H1 (cell line): ENCODE measurements around the gene RAD51D. TPM values are rescaled to one million over a fixed set of nuclear protein-coding genes. Genes with fewer than 3 reads are reported as not detected.

Source experiments
- CTCF ChIA-PET: fragments of 300-600 bp; sonication (Branson Sonifier 250); formaldehyde crosslinking; loops from one replicate; lab custom pipeline; 2021; ENCODE audit not compliant: partially characterized antibody; lab: Charles Lee
- POLR2A ChIA-PET: fragments of 300-600 bp; sonication (Branson Sonifier 250); formaldehyde crosslinking; loops from one replicate; lab custom pipeline; 2021; ENCODE audit warnings: inconsistent platforms; ENCODE audit not compliant: partially characterized antibody; lab: Charles Lee
- DNase-seq, 2 experiments: peaks; one replicate each; pipeline versions ENCODE4 v3.0.0 to v3.0.0-alpha.2; 2010 to 2022; ENCODE audit warnings: low spot score in 2 of 2, low read depth in 1 of 2, mixed read lengths in 1 of 2
- FAIRE-seq: peaks from 2 replicates; lab custom pipeline; 2011; peaks lifted over from hg19 to GRCh38; lab: Jason Lieb, UNC
- H2AFZ ChIP-seq: 2 replicates; pipeline ENCODE4 v1.8.1; 2012; ENCODE audit warnings: low read length, inconsistent platforms
- H2AK5ac ChIP-seq: 2 replicates; pipeline ENCODE4 v1.6.1; 2013; ENCODE audit warnings: low read depth, low read length
- H2BK120ac ChIP-seq: replicated peaks from 2 replicates; pipeline ENCODE3; 2013; ENCODE audit warnings: low read depth, low read length, inconsistent platforms
- H2BK12ac ChIP-seq: 2 replicates; pipeline ENCODE4 v1.6.1; 2013; ENCODE audit warnings: low read depth, low read length
- H2BK15ac ChIP-seq: 2 replicates; pipeline ENCODE4 v1.6.1; 2013; ENCODE audit warnings: low read length
- H2BK20ac ChIP-seq: 2 replicates; pipeline ENCODE4 v1.6.1; 2013; ENCODE audit warnings: low read length
- H2BK5ac ChIP-seq: 2 replicates; pipeline ENCODE4 v1.6.1; 2013; ENCODE audit warnings: low read depth, low read length
- H3K14ac ChIP-seq: 2 replicates; pipeline ENCODE4 v1.6.1; 2013; ENCODE audit warnings: inconsistent platforms; ENCODE audit not compliant: insufficient read length
- H3K18ac ChIP-seq: 2 replicates; pipeline ENCODE4 v1.6.1; 2013; ENCODE audit warnings: low read length; ENCODE audit errors: extremely low read depth
- H3K23ac ChIP-seq: 2 replicates; pipeline ENCODE4 v1.6.1; 2013; ENCODE audit warnings: inconsistent platforms; ENCODE audit not compliant: insufficient read length
- H3K23me2 ChIP-seq: 2 replicates; pipeline ENCODE4 v1.6.1; 2013; ENCODE audit warnings: low read depth, low read length
- H3K27ac ChIP-seq: 2 replicates; pipeline ENCODE4 v1.6.1; 2011; ENCODE audit warnings: low read depth, low read length, inconsistent platforms
- H3K27me3 ChIP-seq, 4 experiments: replicated peaks in 1 of 4; 1 replicate in 1 of 4; 2 replicates in 3 of 4; pipeline versions ENCODE4 v1.6.1 to v1.8.1; 2011 to 2013; ENCODE audit warnings: low read length in 3 of 4, mild to moderate bottlenecking in 3 of 4, inconsistent platforms in 2 of 4, mixed read lengths in 2 of 4, moderate library complexity in 1 of 4; ENCODE audit not compliant: control insufficient read depth in 3 of 4, insufficient read depth in 3 of 4; ENCODE audit errors: extremely low read depth in 1 of 4
- H3K36me3 ChIP-seq, 4 experiments: 2 replicates each; pipeline versions ENCODE4 v1.6.1 to v1.8.1; 2011 to 2013; ENCODE audit warnings: mild to moderate bottlenecking in 4 of 4, low read length in 3 of 4, moderate library complexity in 2 of 4, control low read depth in 1 of 4, inconsistent platforms in 1 of 4; ENCODE audit not compliant: insufficient read depth in 4 of 4, control insufficient read depth in 2 of 4
- H3K4ac ChIP-seq: replicated peaks from 2 replicates; pipeline ENCODE3; 2013; ENCODE audit warnings: low read length, low read depth, mixed read lengths, inconsistent platforms; ENCODE audit not compliant: insufficient read length
- H3K4me1 ChIP-seq, 4 experiments: replicated peaks in 1 of 4; 1 replicate in 1 of 4; 2 replicates in 3 of 4; pipeline versions ENCODE4 v1.6.1 to v1.8.1; 2011 to 2013; ENCODE audit warnings: low read length in 3 of 4, inconsistent platforms in 2 of 4, mixed read lengths in 1 of 4; ENCODE audit not compliant: insufficient read depth in 4 of 4, control insufficient read depth in 3 of 4
- H3K4me2 ChIP-seq, 2 experiments: 2 replicates each; pipeline versions ENCODE4 v1.6.1 to v1.8.1; 2011 to 2013; ENCODE audit warnings: low read depth in 2 of 2, low read length in 2 of 2, control low read depth in 1 of 2, inconsistent platforms in 1 of 2, mild to moderate bottlenecking in 1 of 2; ENCODE audit not compliant: insufficient read depth in 1 of 2
- H3K4me3 ChIP-seq, 4 experiments: fragments of 200-600, 300-600 bp in 1 of 4; sonication (generic), shearing (Covaris generic), sonication (Bioruptor Twin) in 1 of 4; 2 replicates each; pipeline versions ENCODE4 v1.5.1 to v1.8.1; 2011 to 2016; ENCODE audit warnings: low read length in 4 of 4, low read depth in 3 of 4, control low read depth in 2 of 4, inconsistent platforms in 2 of 4, mild to moderate bottlenecking in 2 of 4, mixed read lengths in 1 of 4, moderate library complexity in 1 of 4; ENCODE audit not compliant: insufficient read depth in 2 of 4; ENCODE audit errors: extremely low read depth in 1 of 4
- H3K56ac ChIP-seq: replicated peaks from 2 replicates; pipeline ENCODE3; 2013; ENCODE audit warnings: low read depth, mild to moderate bottlenecking, mixed read lengths, low read length, inconsistent platforms; ENCODE audit not compliant: insufficient read length
- H3K79me1 ChIP-seq: 2 replicates; pipeline ENCODE4 v1.6.1; 2013; ENCODE audit warnings: low read depth, low read length, control low read depth
- H3K79me2 ChIP-seq, 2 experiments: 2 replicates each; pipeline versions ENCODE4 v1.6.1 to v1.8.1; 2012 to 2013; ENCODE audit warnings: low read length in 2 of 2, mild to moderate bottlenecking in 2 of 2, inconsistent platforms in 1 of 2; ENCODE audit not compliant: insufficient read depth in 2 of 2, control insufficient read depth in 1 of 2
- H3K9ac ChIP-seq, 4 experiments: replicated peaks in 1 of 4; 1 replicate in 1 of 4; 2 replicates in 3 of 4; pipeline versions ENCODE4 v1.6.1 to v1.8.1; 2011 to 2013; ENCODE audit warnings: low read depth in 3 of 4, low read length in 3 of 4, control low read depth in 2 of 4, mild to moderate bottlenecking in 2 of 4, moderate library complexity in 2 of 4, inconsistent platforms in 1 of 4; ENCODE audit errors: extremely low read depth in 1 of 4
- H3K9me3 ChIP-seq, 2 experiments: 2 replicates each; pipeline versions ENCODE4 v1.6.1 to v1.8.1; 2012 to 2013; ENCODE audit warnings: mild to moderate bottlenecking in 2 of 2, moderate library complexity in 2 of 2, control low read depth in 1 of 2, inconsistent platforms in 1 of 2, low read depth in 1 of 2, low read length in 1 of 2, mixed read lengths in 1 of 2; ENCODE audit not compliant: insufficient read depth in 2 of 2
- H4K20me1 ChIP-seq, 2 experiments: replicated peaks in 1 of 2; 2 replicates each; pipeline versions ENCODE3 to v1.8.1; 2011 to 2013; ENCODE audit warnings: inconsistent platforms in 2 of 2, low read length in 2 of 2, mild to moderate bottlenecking in 1 of 2; ENCODE audit not compliant: insufficient read depth in 2 of 2, control insufficient read depth in 1 of 2
- H4K5ac ChIP-seq: 2 replicates; pipeline ENCODE4 v1.6.1; 2013; ENCODE audit warnings: low read length, low read depth, mixed read lengths, inconsistent platforms; ENCODE audit not compliant: insufficient read length
- H4K8ac ChIP-seq: 2 replicates; pipeline ENCODE4 v1.8.0; 2013; ENCODE audit warnings: mild to moderate bottlenecking, moderate library complexity, low read length, inconsistent platforms; ENCODE audit not compliant: insufficient read depth; ENCODE audit errors: extremely low read depth
- H4K91ac ChIP-seq: replicated peaks from 2 replicates; pipeline ENCODE3; 2013; ENCODE audit warnings: low read length, mixed read lengths, inconsistent platforms; ENCODE audit not compliant: insufficient read length
- SP1 ChIP-seq: IDR thresholded peaks from 2 replicates; pipeline ENCODE4 v1.6.1; 2011; ENCODE audit warnings: low read depth, low read length
- SUZ12 ChIP-seq: fragments of 200-600 bp; sonication (generic); IDR thresholded peaks from 2 replicates; pipeline ENCODE4 v1.6.1; 2012; ENCODE audit warnings: mild to moderate bottlenecking, inconsistent platforms, low read length, moderate library complexity, mixed read lengths
- WGBS, 2 experiments: shearing (Covaris generic) in 1 of 2; methylation state at CpG; one replicate each; pipeline versions ENCODE4 v1.1.6 to v1.1.7; 2013 to 2015; ENCODE audit warnings: low lambda C conversion rate in 2 of 2, mixed read lengths in 2 of 2, inconsistent platforms in 1 of 2, low coverage in 1 of 2, missing lambda C conversion rate in 1 of 2; ENCODE audit not compliant: insufficient replicate concordance in 2 of 2, insufficient coverage in 1 of 2, insufficient read length in 1 of 2; ENCODE audit errors: extremely low coverage in 1 of 2, missing lambda C conversion rate in 1 of 2; 5-methylcytosine and 5-hydroxymethylcytosine counted together
- polyA plus RNA-seq, 7 experiments: library from polyadenylated mRNA; depleted of rRNA in 3 of 7; stranded (reverse) in 5 of 7; unstranded in 2 of 7; fragments of >200 nt in 5 of 7; fragments of 200-250 nt in 2 of 7; gene quantifications; 1 replicate in 5 of 7; 2 replicates in 1 of 7; 4 replicates in 1 of 7; pipeline versions ENCODE4 v1.2.1 to v1.2.3, GENCODE V29; 2011 to 2013; ENCODE audit warnings: missing spikeins in 2 of 7, mixed read lengths in 2 of 7
- total RNA-seq: library from RNA; stranded (reverse); fragmentation: NEBNext Ultra II Directional; extraction: Animal tissue kit (Norgen Biotek cat#: 25700); gene quantifications from 2 replicates; pipeline ENCODE4 v1.2.1, GENCODE V29; 2021

RAD51D gene
- total and polyA plus RNA-seq, 2 of the 8 experiments (the other 6 are each of a cell fraction or from before 2014, with no cell fraction given), result 10.2 to 12.9 TPM

DNA sequence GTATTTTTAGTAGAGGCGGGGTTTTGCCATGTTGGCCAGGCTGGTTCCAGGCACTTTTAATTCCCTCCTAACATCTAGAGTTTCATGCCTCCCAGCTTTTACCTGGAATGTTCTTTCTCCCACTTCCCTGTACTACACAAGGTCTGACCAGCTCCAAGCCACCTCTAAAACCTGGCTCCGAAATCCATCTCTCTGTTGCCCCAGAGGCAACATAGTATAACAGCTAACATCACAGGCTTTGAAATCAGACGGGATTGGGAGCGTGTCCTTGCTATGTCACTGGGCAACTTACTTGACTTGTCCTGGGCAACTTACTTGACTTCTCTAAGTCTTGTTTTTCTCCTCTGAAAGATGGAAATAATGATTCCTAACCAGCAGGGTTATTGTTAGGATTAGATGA, 43.1 kb upstream of the RAD51D start:
- FAIRE-seq, result no peak
- Histone ChIP-seq H3K36me3 (no peaks in the 10 kb centered on the region), H3K9me3 (no peaks in the 10 kb centered on the region), H2AK5ac (no peak overlapping the region), H3K4me1 (no peaks in the 10 kb centered on the region), H3K4me3 (no peak overlapping the region), H2BK12ac (no peak overlapping the region)
- POLR2A ChIA-PET, result interaction anchor here (0.6 to 1.6 kb wide), 4 partner anchors 15 to 450 kb away, joined by 3 to 5 read pairs (median 4); partner anchors contain the start of gene UNC45B
- CTCF ChIA-PET, result interaction anchor here (0.5 to 1.7 kb wide), 4 partner anchors 19 to 382 kb away, joined by 3 to 5 read pairs (median 3); no protein-coding TSS in a partner anchor
- TF ChIP-seq SP1, result peak; percentile 32; the same call in 1 of the 2 replicates
- TF ChIP-seq SUZ12, result no peak
- TF ChIP-seq, all 59 proteins: peak for 1
- Histone ChIP-seq H3K27me3 (no peaks in the 10 kb centered on the region), H4K5ac (no peak overlapping the region), H4K91ac (no peak overlapping the region), H2BK20ac (no peak overlapping the region), H2BK5ac (no peak overlapping the region), H3K9ac (no peak overlapping the region), H3K27ac (no peak overlapping the region), H2AFZ (no peak overlapping the region), H2BK15ac (no peak overlapping the region), H3K4me2 (no peak overlapping the region), H3K23ac (no peak overlapping the region), H3K4ac (no peak overlapping the region), H3K56ac (no peak overlapping the region), H3K79me1 (no peaks in the 10 kb centered on the region; the same call in 1 of the 2 replicates), H3K14ac (no peak overlapping the region), H3K18ac (no peak overlapping the region), H3K23me2 (no peaks in the 10 kb centered on the region), H3K79me2 (no peaks in the 10 kb centered on the region), H4K8ac (no peak overlapping the region), H2BK120ac (no peak overlapping the region), H4K20me1 (peaks cover 0 to 2% of the 10 kb centered on the region in 2 experiments)
- WGBS, 2 experiments, result 87% methylated on average over 4 of the region's 4 CpGs; no CpG with 5 or more reads in 1 of the 2 experiments
- DNase-seq, result no peak
